ENCODE results near the gene FIBP. TPM values are rescaled to one million over a fixed set of nuclear protein-coding genes. Genes with fewer than 3 reads are reported as not detected.

Gene FIBP
- total and polyA plus RNA-seq, 2 of the 4 experiments (the other 2 are of a cell fraction) = 141 to 182 TPM

DNA sequence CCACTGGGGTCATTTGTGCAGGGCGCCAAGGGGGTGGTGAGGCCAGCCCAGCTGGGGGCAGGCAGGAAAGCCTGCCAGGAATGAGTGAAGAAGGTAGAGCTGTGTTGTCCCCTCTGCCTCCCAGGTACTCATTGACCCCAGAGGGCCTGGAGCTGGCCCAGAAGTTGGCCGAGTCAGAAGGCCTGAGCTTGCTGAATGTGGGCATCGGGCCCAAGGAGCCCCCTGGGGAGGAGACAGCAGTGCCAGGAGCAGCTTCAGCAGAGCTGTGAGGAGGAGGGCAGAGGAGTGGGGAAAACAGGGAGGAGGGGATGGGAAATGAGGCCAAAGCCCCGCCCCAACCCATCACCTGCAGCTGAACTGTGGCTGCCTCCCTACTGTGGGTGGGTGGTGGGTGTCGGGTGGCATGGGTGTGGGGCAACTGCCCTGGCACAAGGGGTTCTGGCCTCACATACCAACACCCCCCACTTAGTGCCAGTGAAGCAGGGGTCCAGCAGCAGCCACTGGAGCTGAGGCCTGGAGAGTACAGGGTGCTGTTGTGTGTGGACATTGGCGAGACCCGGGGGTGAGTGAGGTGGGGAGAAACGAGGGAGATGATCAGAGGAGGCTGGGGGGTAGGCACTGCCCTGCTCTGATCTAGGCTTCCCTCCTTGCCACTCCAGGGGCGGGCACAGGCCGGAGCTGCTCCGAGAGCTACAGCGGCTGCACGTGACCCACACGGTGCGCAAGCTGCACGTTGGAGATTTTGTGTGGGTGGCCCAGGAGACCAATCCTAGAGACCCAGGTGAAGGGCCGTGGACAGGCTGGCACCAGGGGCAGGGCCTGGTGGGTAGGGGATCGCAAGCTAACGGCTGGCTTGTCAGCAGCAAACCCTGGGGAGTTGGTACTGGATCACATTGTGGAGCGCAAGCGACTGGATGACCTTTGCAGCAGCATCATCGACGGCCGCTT is 25.1 kb downstream of the FIBP start:
- H4K20me1 ChIP-seq (ENCODE audit: insufficient read depth, low read length) = peaks cover 39% of the 10 kb centered on the region
- WGBS, 2 experiments (ENCODE audit: extremely low coverage in 2 of 2, insufficient read length in 1 of 2) = 99% methylated on average over 15 of the region's 24 CpGs; no CpG with 5 or more reads in 1 of the 2 experiments
- no peak overlapping the region for H3K9ac ChIP-seq (ENCODE audit: low read depth, low read length)

More for the DNA sequence above, 25.1 kb downstream of the FIBP start:
- H3K27ac ChIP-seq (ENCODE audit: insufficient read depth, low read length) = no peak overlapping the region
- intact Hi-C loops (cut with micrococcal nuclease) = no loop called here
- no peak overlapping the region; the same call in 1 of the 2 replicates for H2AK5ac ChIP-seq (ENCODE audit: low read depth, low read length)
- H2BK15ac ChIP-seq (ENCODE audit: low read depth, low read length) = no peak overlapping the region
- H3K79me1 ChIP-seq (ENCODE audit: low read depth in 1 of 2, low read length in 2 of 2) = peaks cover 9 to 71% of the 10 kb centered on the region in 2 experiments
- H4K91ac ChIP-seq (ENCODE audit: insufficient read depth, low read depth, low read length) = no peak overlapping the region; the same call in 1 of the 2 replicates
- peaks cover 5% of the 10 kb centered on the region; the same call in 1 of the 2 replicates for H3K9me1 ChIP-seq (ENCODE audit: insufficient read depth, low read length)
- H3K18ac ChIP-seq (ENCODE audit: low read depth, low read length) = no peak overlapping the region
- no peak overlapping the region for H3K14ac ChIP-seq (replicated peaks; ENCODE audit: low read depth, low read length)
- H3K4me1 ChIP-seq (ENCODE audit: control insufficient read depth, insufficient read depth, low read length) = peaks cover 7% of the 10 kb centered on the region
- H4K8ac ChIP-seq (ENCODE audit: low read depth in 2 of 2, low read length in 2 of 2) = 0 out of 4 replicates have a peak overlapping the region, but pooled peaks of 1 of the 2 experiments have one; percentile 4
- H3K4me2 ChIP-seq (ENCODE audit: low read depth, low read length) = no peak overlapping the region
- no peak for ATAC-seq (ENCODE audit: low read depth)
- H2BK20ac ChIP-seq (ENCODE audit: low read depth, low read length) = no peak overlapping the region
- POLR2A ChIA-PET (ENCODE audit: unreplicated experiment) = interaction anchor here (0.5 to 1.6 kb wide), 2 partner anchors 9 to 200 kb away, joined by 3 to 5 read pairs; no protein-coding TSS in a partner anchor
- no peak overlapping the region for H3K4ac ChIP-seq (ENCODE audit: low read depth, low read length)
- H4K5ac ChIP-seq (ENCODE audit: low read depth, low read length) = no peak overlapping the region
- peaks cover 65% of the 10 kb centered on the region for H3K36me3 ChIP-seq (ENCODE audit: control insufficient read depth, insufficient read depth, low read length)
- BruUV-seq (replicated peaks) = no TSS peak
- CTCF ChIA-PET = no interaction called here
- H3K27me3 ChIP-seq (ENCODE audit: control insufficient read depth, insufficient read depth, low read length) = no peaks in the 10 kb centered on the region
- H3K9me3 ChIP-seq (ENCODE audit: control insufficient read depth, insufficient read depth, low read length) = no peaks in the 10 kb centered on the region
- H2AFZ ChIP-seq (replicated peaks; ENCODE audit: low read length, poor library complexity) = no peak overlapping the region
- in situ Hi-C loops (cut with MboI; ENCODE audit: low sequenced_read_pairs) = no loop called here
- H3K23ac ChIP-seq (ENCODE audit: low read depth, low read length) = no peak overlapping the region
- H2AK9ac ChIP-seq (replicated peaks; ENCODE audit: low read depth, low read length, poor library complexity) = peak overlapping the region; percentile 70
- no peak overlapping the region for H2BK5ac ChIP-seq (ENCODE audit: low read depth, low read length, poor library complexity, severe bottlenecking)
- TF ChIP-seq POLR2A (IDR thresholded peaks at IDR 0.05; ENCODE audit: low read depth, low read length) (no peak), RFX5 (IDR thresholded peaks at IDR 0.05; ENCODE audit: low read depth, low read length) (no peak)
- TF ChIP-seq, protein P1, sequence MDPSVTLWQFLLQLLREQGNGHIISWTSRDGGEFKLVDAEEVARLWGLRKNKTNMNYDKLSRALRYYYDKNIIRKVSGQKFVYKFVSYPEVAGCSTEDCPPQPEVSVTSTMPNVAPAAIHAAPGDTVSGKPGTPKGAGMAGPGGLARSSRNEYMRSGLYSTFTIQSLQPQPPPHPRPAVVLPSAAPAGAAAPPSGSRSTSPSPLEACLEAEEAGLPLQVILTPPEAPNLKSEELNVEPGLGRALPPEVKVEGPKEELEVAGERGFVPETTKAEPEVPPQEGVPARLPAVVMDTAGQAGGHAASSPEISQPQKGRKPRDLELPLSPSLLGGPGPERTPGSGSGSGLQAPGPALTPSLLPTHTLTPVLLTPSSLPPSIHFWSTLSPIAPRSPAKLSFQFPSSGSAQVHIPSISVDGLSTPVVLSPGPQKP (IDR thresholded peaks at IDR 0.05; ENCODE audit: borderline replicate concordance, low read depth, low read length) = no peak
- dilution Hi-C loops (cut with HindIII; ENCODE audit: low sequenced_read_pairs, unreplicated experiment) = no loop called here
- no peak overlapping the region for H3K4me3 ChIP-seq (ENCODE audit: insufficient read depth, low read depth, low read length)
- no peak overlapping the region for H2BK120ac ChIP-seq (ENCODE audit: low read depth, low read length)
- DNase-seq = no peak
- H3K56ac ChIP-seq (ENCODE audit: extremely low read depth, insufficient read depth, low read length) = no peak overlapping the region
